IPS-18c (cell line): ENCODE data around the gene DEGS2.

Experiments used
- H3K4me3 ChIP-seq: 2 replicates; pipeline ENCODE4 v1.7.0; 2013; ENCODE audit warnings: low read depth, mild to moderate bottlenecking, low read length, moderate library complexity; ENCODE audit not compliant: insufficient read depth
- H3K9me3 ChIP-seq: one replicate; pipeline ENCODE4 v1.6.1; 2013; ENCODE audit warnings: mild to moderate bottlenecking, low read length, moderate library complexity; ENCODE audit not compliant: control insufficient read depth, insufficient read depth

The DEGS2 gene

DNA sequence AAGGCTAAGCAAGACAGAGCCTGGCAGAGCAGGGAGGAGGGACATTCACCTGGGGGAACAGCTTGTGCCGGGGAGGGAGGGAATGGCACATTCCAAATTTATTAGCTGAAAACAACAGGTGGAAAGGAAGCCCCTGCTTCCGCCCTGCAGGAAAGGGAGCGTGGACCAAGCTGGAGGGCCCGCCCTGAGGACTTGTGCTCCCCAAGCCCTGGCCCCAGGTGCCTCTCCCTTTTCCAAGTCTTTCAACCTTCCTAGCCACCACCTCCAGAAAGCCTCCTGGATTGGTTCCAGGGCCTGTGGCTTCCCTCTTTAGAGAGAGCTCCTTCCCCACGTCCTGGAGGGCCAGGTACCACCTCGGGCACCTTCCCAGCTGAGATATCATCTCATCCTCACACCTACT is 2.7 kb downstream of the DEGS2 start:
- Histone ChIP-seq H3K4me3 (no peak overlapping the region), H3K9me3 (no peaks in the 10 kb centered on the region)

DNA sequence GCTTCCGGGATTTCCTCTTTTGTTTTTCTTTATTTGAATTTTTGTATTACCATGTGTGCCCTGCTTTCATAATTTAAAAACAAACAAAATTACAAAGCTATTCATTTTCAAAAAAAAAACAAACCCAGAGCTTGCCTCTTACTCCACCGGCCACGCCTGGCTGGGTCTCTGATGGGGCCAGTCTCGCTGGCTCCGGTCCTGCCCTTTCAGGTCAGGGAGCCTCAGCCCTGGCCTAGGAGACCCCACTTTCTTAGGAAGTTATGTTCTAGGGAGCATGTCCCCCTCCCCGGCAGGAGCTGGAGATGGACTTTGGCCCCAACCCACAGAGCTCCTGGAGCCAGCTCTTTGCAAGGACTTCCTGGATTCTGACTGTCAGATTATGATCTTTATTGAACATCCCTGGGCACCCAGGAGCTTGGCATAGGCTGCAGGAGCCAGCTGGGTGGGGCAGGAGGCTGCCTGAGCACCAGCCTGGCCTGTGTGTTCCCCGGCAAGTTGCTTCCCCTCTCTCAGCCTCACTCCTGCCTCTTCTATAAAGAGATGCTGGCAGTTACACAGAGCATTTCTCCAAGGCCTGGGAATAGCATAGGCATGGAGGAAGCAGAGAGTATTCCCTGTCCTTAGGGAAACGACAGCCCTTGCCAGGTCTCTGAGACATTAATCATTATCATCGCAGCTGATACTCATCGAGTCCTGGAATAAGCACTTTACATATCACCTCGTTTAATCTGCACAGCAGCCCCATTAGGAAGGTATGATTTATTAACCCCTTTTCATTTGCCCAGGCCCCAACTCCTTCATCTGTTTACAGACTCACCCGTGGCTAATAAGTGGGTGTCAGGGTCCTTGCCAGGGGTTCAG is 3.5 kb downstream of the DEGS2 start:
- H3K9me3 ChIP-seq, result no peaks in the 10 kb centered on the region
- no peak overlapping the region for H3K4me3 ChIP-seq

DNA sequence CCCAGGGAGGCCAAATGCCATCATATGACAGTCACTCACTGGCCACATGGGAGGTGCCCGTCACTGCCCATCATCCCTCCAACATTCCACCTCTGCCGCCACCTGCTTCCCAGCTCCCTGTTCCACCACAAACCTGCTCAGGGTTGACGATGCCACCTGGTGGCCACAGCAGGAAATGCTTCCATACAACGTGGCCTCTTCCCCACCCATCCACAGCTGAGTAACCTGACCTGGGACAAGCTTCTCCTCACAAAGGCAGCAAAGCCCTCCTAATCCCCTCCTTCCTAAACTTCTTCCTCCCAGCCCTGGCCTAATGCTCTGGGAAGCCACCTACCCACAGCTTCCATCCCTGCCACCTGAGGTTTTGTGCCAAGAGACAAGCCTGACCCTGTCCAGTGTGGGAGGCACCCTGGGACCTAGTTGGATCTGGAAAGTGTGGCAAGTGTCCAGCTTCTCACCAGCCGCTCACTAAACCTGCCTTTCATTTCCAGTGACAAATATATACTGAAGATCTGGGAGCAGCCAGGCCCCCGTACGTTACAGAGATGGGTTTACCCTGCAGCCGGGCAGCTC is 4.3 kb downstream of the DEGS2 start:
- Histone ChIP-seq H3K4me3 (no peak overlapping the region), H3K9me3 (no peaks in the 10 kb centered on the region)

DNA sequence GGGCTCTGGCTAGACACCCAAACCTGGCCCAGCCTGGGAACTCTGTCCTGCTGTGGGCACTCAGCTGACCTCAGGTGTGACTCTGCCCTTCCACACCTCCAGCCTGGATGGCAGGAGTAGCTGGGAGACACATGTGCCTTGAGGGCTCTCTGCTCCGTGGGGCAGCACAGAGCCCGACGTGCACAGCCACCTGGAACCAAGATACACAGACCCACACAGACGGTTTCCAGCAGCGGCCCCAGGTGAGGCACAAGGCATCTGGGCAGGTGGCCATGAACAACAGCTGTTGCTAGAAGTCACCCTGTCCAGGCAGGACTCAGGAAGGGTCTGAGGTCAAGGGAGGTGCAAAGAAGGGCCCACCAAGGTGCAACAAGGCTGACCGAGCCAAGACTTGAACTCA is 5.9 kb downstream of the DEGS2 start:
- Histone ChIP-seq H3K9me3 (no peaks in the 10 kb centered on the region), H3K4me3 (no peak overlapping the region)

DNA sequence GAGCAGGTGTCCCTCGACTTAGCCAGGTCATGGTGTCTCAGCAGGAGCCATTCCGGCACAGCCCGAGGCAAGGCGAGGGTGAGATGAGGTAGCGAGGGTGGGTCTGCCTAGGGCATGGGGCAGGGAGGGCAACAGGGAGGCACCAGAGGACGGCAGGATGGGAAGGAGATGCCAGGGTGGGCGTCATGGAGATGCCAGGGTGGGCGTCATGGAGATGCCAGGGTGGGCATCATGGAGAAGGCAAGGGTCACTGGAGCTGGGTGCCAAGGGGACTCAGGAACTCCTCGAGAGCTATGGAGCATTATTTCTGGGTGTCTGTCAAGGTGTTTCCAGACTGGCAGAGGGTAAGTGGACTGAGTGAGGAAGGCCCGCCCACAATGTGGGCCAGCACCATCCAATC is 7.4 kb downstream of the DEGS2 start:
- no peak overlapping the region for H3K4me3 ChIP-seq
- no peaks in the 10 kb centered on the region for H3K9me3 ChIP-seq

DNA sequence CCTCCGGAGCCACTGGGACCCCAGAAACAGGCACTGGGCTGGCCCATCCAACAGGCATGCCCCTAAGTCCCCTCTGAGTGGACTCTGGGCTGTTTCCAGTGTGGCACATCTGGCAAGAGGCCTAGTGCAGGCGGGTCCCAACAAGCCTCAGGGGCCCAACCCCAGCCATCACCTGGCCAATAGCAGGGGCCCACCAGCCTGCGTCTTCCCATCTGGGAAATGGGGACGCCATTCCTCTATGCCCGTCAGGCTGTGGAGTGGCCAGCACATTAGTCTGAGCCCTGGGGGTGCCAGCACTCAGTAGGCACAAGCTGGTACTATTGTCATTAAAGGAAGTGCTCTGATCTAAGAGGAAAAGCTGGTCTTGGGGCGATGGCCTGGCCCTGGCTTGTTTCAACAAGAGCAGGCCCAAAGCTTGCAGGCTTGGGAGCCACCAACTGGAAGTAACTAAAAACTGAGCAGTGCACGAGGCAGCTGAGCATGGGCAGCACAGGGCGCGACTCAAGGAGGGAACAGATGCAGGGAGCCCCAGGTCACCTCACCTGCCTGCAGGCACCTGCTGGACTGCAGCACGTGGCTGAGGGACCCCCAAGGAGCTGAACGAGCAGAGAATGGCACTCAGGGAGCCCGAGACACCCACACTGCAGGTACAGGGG is 8.4 kb downstream of the DEGS2 start:
- no peak overlapping the region for H3K4me3 ChIP-seq

DNA sequence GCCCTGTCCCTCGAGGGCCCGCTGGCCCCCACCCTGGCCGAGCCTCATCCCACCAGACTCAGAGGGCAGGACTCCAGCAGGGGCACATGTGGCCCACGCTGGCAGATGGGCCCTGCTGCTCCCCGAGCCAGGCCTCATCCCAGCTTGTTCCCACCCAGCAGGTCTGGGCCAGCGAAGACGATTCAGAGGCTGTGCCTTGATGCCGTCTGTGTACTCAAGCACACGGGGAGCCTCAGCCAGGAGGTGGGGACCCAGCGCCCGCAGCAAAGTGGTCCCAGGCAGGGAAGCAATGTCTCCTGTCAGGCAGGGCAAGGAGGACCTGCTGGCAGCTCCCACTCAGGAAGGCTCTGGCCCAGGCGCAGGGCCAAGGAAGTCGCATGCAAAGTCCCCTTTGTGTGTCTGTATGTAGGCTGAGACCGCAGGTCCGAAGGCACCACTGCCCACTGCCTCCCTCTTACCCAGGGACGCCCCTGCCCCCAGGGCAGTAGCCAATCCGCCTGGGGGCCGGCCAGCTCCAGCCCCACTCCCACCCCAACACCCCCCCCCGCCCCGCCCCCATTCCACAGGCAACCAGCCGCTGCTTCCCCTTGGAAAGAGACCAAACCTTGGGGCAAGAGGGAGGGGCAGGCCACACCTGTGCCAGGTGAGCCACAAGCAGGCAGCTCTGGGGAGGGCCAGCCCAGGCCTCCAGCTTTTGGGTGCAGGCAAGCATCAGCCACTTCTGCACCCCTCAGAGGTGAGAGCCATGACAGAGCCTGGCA is 9.4 kb downstream of the DEGS2 start:
- no peaks in the 10 kb centered on the region for H3K9me3 ChIP-seq

More for the DNA sequence above, 8.4 kb downstream of the DEGS2 start:
- H3K9me3 ChIP-seq, result no peaks in the 10 kb centered on the region

DNA sequence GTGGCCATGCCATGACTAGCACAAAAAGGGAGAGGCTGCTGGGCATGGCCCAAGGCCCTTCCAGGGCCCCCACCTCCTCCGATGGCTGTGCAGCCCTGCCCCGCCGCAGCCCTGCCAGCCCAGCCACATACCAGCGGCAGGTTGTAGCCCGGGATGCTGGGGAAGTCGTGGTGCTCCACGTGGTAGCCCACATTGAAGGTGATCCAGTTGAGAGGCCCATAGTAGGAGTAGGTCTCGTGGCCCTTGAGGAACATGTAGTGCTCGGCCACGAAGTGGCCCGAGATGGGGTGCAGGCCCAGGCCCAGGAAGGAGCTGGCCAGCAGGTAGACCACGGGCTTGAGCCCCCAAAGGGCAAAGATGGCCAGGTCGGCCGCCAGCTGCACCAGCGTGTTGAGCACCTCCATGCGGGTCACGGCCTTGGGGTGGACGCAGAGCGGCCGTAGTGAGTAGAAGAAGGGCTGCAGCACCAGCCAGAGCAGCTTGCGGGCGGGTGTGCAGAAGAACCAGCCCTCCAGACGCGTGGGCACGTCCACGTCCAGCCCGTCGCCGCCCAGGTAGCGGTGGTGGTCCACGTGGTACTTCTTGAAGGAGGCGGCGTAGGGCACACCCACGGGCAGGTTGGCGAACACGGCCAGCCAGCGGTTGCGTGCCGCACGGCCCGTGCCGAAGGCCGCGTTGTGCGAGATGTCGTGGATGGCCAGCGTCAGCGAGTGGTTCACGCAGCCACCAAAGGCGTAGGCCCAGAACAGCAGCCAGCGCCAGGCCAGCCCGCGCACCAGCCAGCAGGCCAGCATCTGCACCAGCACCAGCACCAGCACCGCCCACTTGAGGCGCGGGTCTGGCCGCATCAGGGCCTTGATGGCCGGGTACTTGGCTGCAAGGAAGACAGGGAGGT is 10.4 kb downstream of the DEGS2 start:
- no peaks in the 10 kb centered on the region for H3K9me3 ChIP-seq
- no peak overlapping the region for H3K4me3 ChIP-seq

More for the DNA sequence above, 9.4 kb downstream of the DEGS2 start:
- no peak overlapping the region for H3K4me3 ChIP-seq

DNA sequence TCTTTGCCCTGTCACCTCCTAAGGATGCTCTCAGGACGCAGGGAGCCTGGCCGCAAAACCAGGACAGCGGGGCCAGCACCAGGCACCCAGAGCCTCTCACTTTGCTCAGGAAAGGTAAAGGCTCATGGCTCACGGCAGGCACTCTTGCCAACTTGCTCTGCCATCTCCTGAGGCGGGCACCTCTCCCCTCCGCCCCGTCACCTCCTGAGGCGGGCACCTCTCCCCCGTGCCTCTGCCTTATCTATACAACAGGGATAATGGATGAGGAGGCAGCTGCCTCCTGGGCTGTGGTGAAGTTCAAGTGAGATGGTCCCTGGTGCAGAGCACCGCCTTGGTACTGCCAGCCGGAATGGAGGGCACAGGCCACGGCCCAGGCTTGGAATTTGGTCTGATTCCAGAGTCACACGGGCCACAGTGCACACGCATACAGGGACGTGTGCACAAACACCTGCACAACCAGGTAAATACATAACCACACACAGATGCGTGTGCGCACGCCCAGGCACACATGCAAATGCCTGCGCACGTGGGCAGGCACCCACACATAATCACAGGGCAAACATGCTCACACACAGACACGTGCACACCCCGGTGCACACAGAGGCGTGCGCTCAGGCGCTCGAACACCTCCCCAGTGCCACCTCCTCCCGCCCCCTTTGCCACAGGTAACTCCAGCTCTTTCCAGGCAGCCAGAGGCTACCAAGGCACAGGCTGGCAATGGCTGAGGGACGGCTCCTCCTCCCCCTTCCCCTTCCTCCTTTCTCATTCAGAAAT is 11.6 kb downstream of the DEGS2 start:
- Histone ChIP-seq H3K9me3 (no peaks in the 10 kb centered on the region), H3K4me3 (no peak overlapping the region)

DNA sequence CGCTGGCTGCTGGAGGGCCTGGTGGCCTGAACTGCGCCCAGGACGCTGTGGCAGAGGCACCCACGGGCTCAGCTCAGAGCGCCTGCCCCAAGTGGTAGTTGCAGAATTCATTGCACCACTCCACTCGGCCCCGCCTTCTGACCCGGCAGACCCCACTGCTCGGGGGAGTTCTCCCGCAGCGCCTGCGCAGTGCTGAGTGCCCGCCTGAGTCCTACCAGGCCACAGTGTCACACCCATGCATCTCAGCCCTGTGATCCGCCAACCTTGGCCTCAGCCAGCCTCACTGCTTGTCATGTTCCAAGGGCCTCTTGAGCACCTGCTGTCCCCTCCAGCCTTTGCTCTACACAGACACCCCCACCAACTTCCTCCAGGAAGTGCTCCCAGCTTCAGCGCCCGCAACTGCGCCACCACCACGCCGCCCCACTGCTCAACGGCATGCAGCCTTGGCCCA is 12.2 kb downstream of the DEGS2 start:
- Histone ChIP-seq H3K9me3 (no peaks in the 10 kb centered on the region), H3K4me3 (no peak overlapping the region)

DNA sequence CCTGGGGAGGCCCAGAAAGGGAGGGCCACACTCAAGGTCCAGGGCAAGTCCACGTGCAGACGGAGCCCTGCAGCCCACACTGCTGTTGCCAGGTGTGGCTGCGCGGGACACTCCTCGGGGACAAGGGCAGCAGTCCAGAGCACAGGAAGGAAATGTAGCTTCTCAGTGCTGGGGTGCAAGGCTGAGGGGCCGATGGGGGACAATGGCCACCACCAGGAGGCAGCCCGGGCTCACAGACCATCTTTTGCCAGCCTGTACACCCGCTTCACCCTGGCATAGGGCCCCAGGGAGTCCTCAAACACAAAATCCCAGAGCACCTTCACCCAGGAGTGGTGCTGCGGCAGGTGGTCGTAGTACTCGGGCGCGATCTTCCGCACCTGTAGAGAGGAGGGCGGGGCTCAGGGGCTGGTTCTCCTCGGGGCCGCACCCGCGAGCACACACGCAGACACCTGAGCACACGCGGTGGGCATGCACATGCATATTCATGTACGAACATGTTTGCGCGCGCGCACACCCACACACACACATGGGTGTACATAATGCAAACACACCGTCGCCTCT is 12.8 kb downstream of the DEGS2 start:
- Histone ChIP-seq H3K4me3 (no peak overlapping the region), H3K9me3 (no peaks in the 10 kb centered on the region)

DNA sequence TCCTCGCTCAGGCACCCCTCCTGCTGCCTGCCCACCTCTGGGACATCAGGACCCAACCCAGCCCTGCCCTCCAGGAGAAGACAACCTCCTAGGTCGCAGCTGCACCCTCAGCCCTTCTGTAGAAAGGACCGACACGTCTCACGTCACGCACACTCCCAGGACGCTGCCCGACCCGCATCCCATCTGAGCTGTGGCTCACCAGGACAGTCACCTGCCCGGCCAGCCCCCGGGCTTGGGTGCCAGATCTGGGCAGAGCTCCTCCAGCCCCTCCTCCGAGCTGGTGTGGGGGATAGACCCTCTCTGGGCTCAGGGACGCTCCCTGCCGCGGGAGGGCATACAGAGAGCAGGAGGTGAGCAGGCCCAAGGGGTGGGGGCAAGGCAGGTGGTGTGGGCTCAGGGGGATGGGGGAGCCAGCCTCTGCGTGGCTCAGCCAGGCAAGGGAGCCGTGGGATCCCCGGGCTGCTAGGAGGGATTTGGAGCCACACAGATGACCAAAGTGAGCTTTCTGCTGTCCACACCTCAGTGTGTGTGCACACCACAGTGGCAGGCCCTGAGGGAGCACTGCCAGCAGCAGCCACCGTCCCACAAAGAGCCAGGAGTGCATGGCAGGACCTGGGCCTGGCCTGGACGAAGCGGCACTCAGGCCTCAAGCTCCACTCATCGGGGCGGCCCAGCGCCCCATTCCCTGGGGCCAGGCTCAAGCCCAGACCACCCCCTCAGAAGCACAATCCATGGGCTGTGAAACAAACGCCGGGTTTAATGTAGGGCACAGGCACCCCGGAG is 13.6 kb downstream of the DEGS2 start:
- Histone ChIP-seq H3K4me3 (no peak overlapping the region), H3K9me3 (no peaks in the 10 kb centered on the region)

DNA sequence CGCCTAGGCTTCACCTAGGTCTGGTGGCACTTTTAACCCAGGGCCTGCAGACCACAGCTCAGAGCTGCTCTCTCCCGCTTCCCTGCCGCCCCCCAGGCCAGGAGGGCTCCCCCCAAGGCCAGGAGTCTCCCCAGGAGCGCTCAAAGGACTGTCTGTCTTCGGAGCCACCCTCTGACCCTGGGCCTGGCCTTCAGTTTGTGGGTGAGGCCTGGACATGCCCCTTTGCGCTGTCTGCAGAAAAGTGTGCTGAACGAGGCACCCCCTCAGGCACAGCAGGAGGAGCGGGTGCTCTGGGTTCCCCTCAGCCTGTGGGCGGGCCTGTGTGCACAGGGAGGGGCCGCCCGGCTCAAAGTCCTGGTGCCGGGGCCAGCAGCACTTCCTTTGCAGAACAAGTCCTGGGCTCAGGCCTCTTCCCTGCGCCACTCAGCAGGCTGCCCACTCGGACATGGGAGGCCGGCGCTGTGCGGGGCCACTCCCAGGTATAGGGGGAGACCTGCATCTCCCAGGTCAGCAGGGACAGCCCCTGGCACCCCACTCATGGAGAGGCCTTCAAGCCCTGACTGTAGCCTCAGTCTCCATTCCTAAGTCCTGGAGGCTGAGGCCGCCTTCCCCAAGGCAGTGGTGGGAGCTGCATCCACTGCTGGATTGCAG is 14.3 kb downstream of the DEGS2 start:
- Histone ChIP-seq H3K9me3 (no peaks in the 10 kb centered on the region), H3K4me3 (no peak overlapping the region)

DNA sequence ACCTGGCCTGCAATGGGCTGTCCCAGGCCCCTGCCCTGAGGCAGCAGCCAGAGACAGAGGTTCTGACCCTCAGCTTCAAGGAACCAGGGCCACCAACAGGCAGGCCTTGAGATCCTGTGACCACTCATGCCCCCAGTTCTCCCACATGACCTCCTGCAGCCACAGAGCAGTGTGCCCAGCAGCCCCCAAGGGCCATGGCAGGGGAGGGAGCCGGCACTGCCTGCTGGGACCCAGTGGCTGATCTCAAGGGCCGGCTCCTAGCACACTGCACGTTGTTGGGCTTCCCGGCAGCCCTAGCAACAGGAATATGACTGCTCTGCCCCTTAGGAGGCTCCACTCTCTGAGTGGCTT is 14.8 kb downstream of the DEGS2 start:
- no peak overlapping the region for H3K4me3 ChIP-seq
- no peaks in the 10 kb centered on the region for H3K9me3 ChIP-seq

DNA sequence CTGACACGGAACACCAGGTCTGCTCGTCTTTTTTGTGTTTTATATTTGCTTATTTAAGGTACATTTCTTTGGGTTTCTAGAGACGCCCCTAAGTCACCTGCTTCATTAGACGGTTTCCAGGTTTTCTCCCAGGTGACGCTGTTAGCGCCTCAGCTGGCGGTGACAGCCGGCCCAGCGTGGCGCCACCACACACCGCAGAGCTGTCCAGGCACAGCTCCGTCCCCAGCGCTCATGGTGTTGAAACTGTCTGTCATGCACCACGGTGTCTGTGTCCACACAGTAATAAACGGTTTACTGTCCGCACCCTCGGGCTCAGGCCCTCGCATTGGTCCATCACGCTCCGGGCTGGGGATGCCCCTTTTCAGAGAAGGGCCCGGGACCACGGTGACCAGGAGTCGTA is 15.5 kb downstream of the DEGS2 start:
- Histone ChIP-seq H3K4me3 (no peak overlapping the region), H3K9me3 (no peaks in the 10 kb centered on the region)
